B cell (primary cell): ENCODE data around the gene NSDHL.

Source experiments
- CTCF ChIP-seq: fragments of 200-600 bp; IDR thresholded peaks from one replicate; pipeline ENCODE4 v1.8.0; 2022; ENCODE audit warnings: antibody characterized with exemption, mild to moderate bottlenecking
- EZH2 ChIP-seq: IDR thresholded peaks from 2 replicates; pipeline ENCODE4 v1.6.1; 2012; ENCODE audit warnings: borderline replicate concordance, low read depth, mild to moderate bottlenecking, moderate library complexity, low read length; ENCODE audit not compliant: insufficient read depth, poor library complexity, severe bottlenecking

DNA sequence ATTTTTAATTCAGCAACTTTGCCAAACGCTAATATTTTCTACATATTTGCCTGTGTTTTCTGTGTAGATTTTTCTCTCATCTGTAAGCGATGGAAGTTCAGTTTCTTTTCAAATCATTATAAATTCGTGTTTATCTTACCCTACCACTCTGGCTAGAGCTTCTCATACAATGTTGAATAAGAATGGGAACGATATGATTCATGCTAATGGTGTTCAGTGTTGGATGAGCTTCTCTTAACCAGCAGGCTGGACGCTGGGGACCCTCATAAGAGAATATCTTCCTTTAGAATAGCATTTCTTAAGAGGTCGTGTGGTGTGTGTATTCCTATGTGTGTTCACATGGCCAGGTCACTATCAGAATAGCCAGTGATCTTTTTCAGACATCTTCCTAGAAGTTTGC is 31.0 kb downstream of the NSDHL start:
- TF ChIP-seq CTCF (no peak), EZH2 (no peak)
